Measurements from ENCODE around the gene POLR3GL.
A peak's percentile ranks its signal among the peaks of the same experiment; 100 is the strongest.

- peak; percentile 36 to 78 (median 71) for TF ChIP-seq POLR2A (IDR thresholded peaks at IDR 0.05)
- TF ChIP-seq CTCF (IDR thresholded peaks at IDR 0.05) = no peak
Measured at GRCh38 chr1:145957443-145958319, 6.8 kb upstream of the POLR3GL start, which contains the start of gene LIX1L.

All from body of pancreas (tissue), 4 donors.